HCT116 (cell line): ENCODE measurements around the gene TCERG1L. TPM values are rescaled to one million over a fixed set of nuclear protein-coding genes. Genes with fewer than 3 reads are reported as not detected.

Experiments used
- ATAC-seq: fragments of 200-7000 bp; cut with Tn5 transposase; 2 replicates; pipeline ENCODE4 v1.9.1; 2020; ENCODE audit warnings: mild to moderate bottlenecking, moderate library complexity
- BruUV-seq: library from RNA; stranded (reverse); fragments of 400-500 nt; replicated peaks from 2 replicates; lab custom pipeline; 2021; lab: Mats Ljungman, UMichigan
- CTCF ChIA-PET: fragments of 300-600 bp; sonication (Branson Sonifier 250); formaldehyde crosslinking; loops from one replicate; lab custom pipeline; 2021; ENCODE audit warnings: antibody characterized with exemption; lab: Charles Lee
- POLR2A ChIA-PET: fragments of 300-600, 350-600 bp; sonication (Branson Sonifier 250); formaldehyde crosslinking; loops from one replicate; lab custom pipeline; 2021; ENCODE audit warnings: antibody characterized with exemption; lab: Charles Lee
- RAD21 ChIA-PET, 2 experiments: fragments of 300-600 bp; sonication (Branson Sonifier 250); formaldehyde crosslinking; loops; one replicate each; lab custom pipeline; 2023; ENCODE audit warnings: low total read pairs in 2 of 2; ENCODE audit not compliant: uncharacterized antibody in 2 of 2, unreplicated experiment in 2 of 2, low non-redundant PET in 1 of 2; lab: Charles Lee
- DNase-seq: peaks from one replicate; pipeline ENCODE4 v3.0.0-alpha.2; 2010; ENCODE audit warnings: low read depth, low spot score
- H2AFZ ChIP-seq: fragments of 200-600 bp; shearing (Covaris generic), sonication (generic); 2 replicates; pipeline ENCODE4 v1.6.1; 2017; ENCODE audit warnings: low read depth, mixed run types, mixed read lengths, antibody characterized with exemption, low read length; ENCODE audit not compliant: poor library complexity, severe bottlenecking
- H3K27ac ChIP-seq: 2 replicates; pipeline ENCODE4 v1.5.1; 2012; ENCODE audit warnings: low read depth, low read length
- H3K27me3 ChIP-seq: fragments of 200-600 bp; sonication (generic); 2 replicates; pipeline ENCODE4 v1.6.1; 2016; ENCODE audit warnings: mixed run types, low read length, mixed read lengths; ENCODE audit not compliant: insufficient read depth
- H3K36me3 ChIP-seq, 2 experiments: fragments of 200-500 bp in 1 of 2; fragments of 200-600 bp in 1 of 2; sonication (Bioruptor generic) in 1 of 2; sonication (generic) in 1 of 2; 2 replicates each; pipeline versions ENCODE4 v1.5.1 to v1.6.1; 2014 to 2016; ENCODE audit warnings: low read length in 2 of 2, inconsistent platforms in 1 of 2, mixed read lengths in 1 of 2, mixed run types in 1 of 2; ENCODE audit not compliant: insufficient read depth in 2 of 2, control insufficient read depth in 1 of 2
- H3K4me1 ChIP-seq, 2 experiments: fragments of 200-600 bp in 1 of 2; sonication (generic) in 1 of 2; 2 replicates each; pipeline versions ENCODE4 v1.5.1 to v1.6.1; 2012 to 2017; ENCODE audit warnings: low read length in 2 of 2, inconsistent platforms in 1 of 2, mild to moderate bottlenecking in 1 of 2, mixed read lengths in 1 of 2, mixed run types in 1 of 2, moderate library complexity in 1 of 2; ENCODE audit not compliant: insufficient read depth in 2 of 2, control insufficient read depth in 1 of 2
- H3K4me2 ChIP-seq: fragments of 200-600 bp; sonication (generic); 2 replicates; pipeline ENCODE4 v1.6.1; 2017; ENCODE audit warnings: mixed run types, low read length, mixed read lengths
- H3K4me3 ChIP-seq, 2 experiments: fragments of 200-600 bp in 1 of 2; sonication (generic) in 1 of 2; replicated peaks in 1 of 2; 2 replicates each; pipeline ENCODE4 v1.5.1; 2011 to 2016; ENCODE audit warnings: low read length in 2 of 2, control low read depth in 1 of 2, low read depth in 1 of 2, mild to moderate bottlenecking in 1 of 2, mixed read lengths in 1 of 2, mixed run types in 1 of 2
- H3K79me2 ChIP-seq: fragments of 200-600 bp; sonication (generic); 2 replicates; pipeline ENCODE4 v1.6.1; 2017; ENCODE audit warnings: mild to moderate bottlenecking, mixed run types, low read length, moderate library complexity, mixed read lengths; ENCODE audit not compliant: insufficient read depth
- H3K9ac ChIP-seq: fragments of 200-600 bp; sonication (generic); 2 replicates; pipeline ENCODE4 v1.6.1; 2016; ENCODE audit warnings: low read length, mixed read lengths
- H3K9me2 ChIP-seq: fragments of 200-600 bp; sonication (generic), shearing (Covaris generic); 2 replicates; pipeline ENCODE4 v1.6.1; 2017; ENCODE audit warnings: mixed run types, mild to moderate bottlenecking, moderate library complexity; ENCODE audit not compliant: insufficient read depth
- H3K9me3 ChIP-seq, 2 experiments: fragments of 200-500 bp in 1 of 2; fragments of 200-600 bp in 1 of 2; sonication (Bioruptor generic) in 1 of 2; sonication (generic) in 1 of 2; 2 replicates each; pipeline ENCODE4 v1.6.1; 2014 to 2017; ENCODE audit warnings: low read length in 2 of 2, mixed read lengths in 2 of 2, inconsistent platforms in 1 of 2, low read depth in 1 of 2, mild to moderate bottlenecking in 1 of 2, mixed run types in 1 of 2, moderate library complexity in 1 of 2; ENCODE audit not compliant: control insufficient read depth in 1 of 2, insufficient read depth in 1 of 2
- H4K20me1 ChIP-seq: fragments of 200-600 bp; sonication (generic), shearing (Covaris generic); 2 replicates; pipeline ENCODE4 v1.6.1; 2017; ENCODE audit warnings: mixed run types, mild to moderate bottlenecking, moderate library complexity; ENCODE audit not compliant: insufficient read depth
- CBX3 ChIP-seq: IDR thresholded peaks from 2 replicates; pipeline ENCODE4 v1.6.1; 2012; ENCODE audit warnings: low read depth
- CEBPB ChIP-seq: IDR thresholded peaks from 2 replicates; pipeline ENCODE4 v1.6.1; 2012; ENCODE audit warnings: low read depth
- EZH2phosphoT487 ChIP-seq: fragments of 200-600 bp; IDR thresholded peaks from 2 replicates; pipeline ENCODE4 v1.6.1; 2018; ENCODE audit warnings: antibody characterized with exemption, borderline replicate concordance
- FOSL1 ChIP-seq: IDR thresholded peaks from 2 replicates; pipeline ENCODE4 v1.6.1; 2012; ENCODE audit warnings: low read depth
- MAX ChIP-seq: IDR thresholded peaks from 2 replicates; pipeline ENCODE4 v1.6.1; 2012
- POLR2A ChIP-seq: IDR thresholded peaks from 2 replicates; pipeline ENCODE4 v1.7.0; 2011; ENCODE audit warnings: borderline replicate concordance; ENCODE audit not compliant: insufficient read depth, insufficient read length; ENCODE audit errors: extremely low read depth
- POLR2AphosphoS5 ChIP-seq: IDR thresholded peaks from 2 replicates; pipeline ENCODE4 v1.6.1; 2011; ENCODE audit warnings: mild to moderate bottlenecking, low read depth, low read length, moderate library complexity
- SRF ChIP-seq: IDR thresholded peaks from 2 replicates; pipeline ENCODE4 v1.6.1; 2012; ENCODE audit warnings: low read depth
- YY1 ChIP-seq: IDR thresholded peaks from 2 replicates; pipeline ENCODE4 v1.6.1; 2011; ENCODE audit warnings: low read length, low read depth, moderate library complexity, mild to moderate bottlenecking; ENCODE audit not compliant: insufficient replicate concordance; ENCODE audit errors: extremely low read depth
- ZFX ChIP-seq: fragments of 450-650 bp; IDR thresholded peaks from 2 replicates; pipeline ENCODE4 v1.6.1; 2017
- ZNF274 ChIP-seq: fragments of 200-500 bp; sonication (Bioruptor generic); IDR thresholded peaks from 2 replicates; pipeline ENCODE4 v1.6.1; 2014; ENCODE audit warnings: mild to moderate bottlenecking, low read depth, low read length, inconsistent platforms
- intact Hi-C: fragments of 100-400 bp; cut with micrococcal nuclease; formaldehyde crosslinking; loops from 2 replicates; pipeline ENCODE4 v1.10.0; 2022
- total RNA-seq: library from RNA; stranded (reverse); gene quantifications from one replicate; pipeline ENCODE4 v1.2.1, GENCODE V29; 2021; ENCODE audit not compliant: unreplicated experiment

TCERG1L gene
- total RNA-seq, 1 experiment from 2014 or later, result not detected

- TF ChIP-seq POLR2A (no peak), SRF (no peak), POLR2AphosphoS5 (no peak), FOSL1 (no peak), CBX3 (no peak)
Measured at GRCh38 chr10:131046194-131046593, 265.3 kb downstream of the TCERG1L start (continued).

- intact Hi-C loops, result no loop called here
Measured at GRCh38 chr10:131044379-131045111, 267.0 kb downstream of the TCERG1L start.

More at GRCh38 chr10:131044379-131045111, 267.0 kb downstream of the TCERG1L start:
- RAD21 ChIA-PET, result no interaction called here
- TF ChIP-seq CEBPB (no peak), ZFX (no peak), EZH2phosphoT487 (no peak), POLR2AphosphoS5 (no peak), YY1 (no peak), ZNF274 (no peak), MAX (no peak)
- no peak overlapping the region for H3K4me3 ChIP-seq
- no peaks in the 10 kb centered on the region for H3K36me3 ChIP-seq
- POLR2A ChIA-PET, result no interaction called here
- no peak for DNase-seq
- CTCF ChIA-PET, result no interaction called here
- ATAC-seq, result no peak
- H2AFZ ChIP-seq, result no peak overlapping the region
- H3K9me2 ChIP-seq, result no peaks in the 10 kb centered on the region
- H3K4me2 ChIP-seq, result no peak overlapping the region
- BruUV-seq, result no TSS peak
- H3K27me3 ChIP-seq, result no peaks in the 10 kb centered on the region
- no peaks in the 10 kb centered on the region for H4K20me1 ChIP-seq
- H3K79me2 ChIP-seq, result no peaks in the 10 kb centered on the region
- no peak overlapping the region for H3K9ac ChIP-seq
- H3K27ac ChIP-seq, result no peak overlapping the region
- no peaks in the 10 kb centered on the region for H3K9me3 ChIP-seq
- H3K4me1 ChIP-seq, result no peaks in the 10 kb centered on the region
